IMR-90 (cell line): ENCODE measurements around the gene PDZD7. TPM values are rescaled to one million over a fixed set of nuclear protein-coding genes. Genes with fewer than 3 reads are reported as not detected.

Source experiments
- ATAC-seq: fragments of 200-7000 bp; cut with Tn5 transposase; 2 replicates; pipeline ENCODE4 v1.9.1; 2020; ENCODE audit warnings: low read depth, mild to moderate bottlenecking, moderate library complexity
- BruUV-seq: library from RNA; stranded (reverse); fragments of 400-500 nt; replicated peaks from 2 replicates; lab custom pipeline; 2021; lab: Mats Ljungman, UMichigan
- CTCF ChIA-PET: fragments of 300-600 bp; formaldehyde crosslinking; extraction: SDS; loops from one replicate; lab custom pipeline; 2021; ENCODE audit warnings: antibody characterized with exemption; lab: Yijun Ruan, JAX
- POLR2A ChIA-PET: fragments of 300-600 bp; sonication (Branson Sonifier 250); formaldehyde crosslinking; loops from one replicate; lab custom pipeline; 2022; ENCODE audit warnings: antibody characterized with exemption; ENCODE audit not compliant: unreplicated experiment; lab: Charles Lee
- DNase-seq: peaks from one replicate; pipeline ENCODE4 v3.0.0; 2013
- H2AFZ ChIP-seq: replicated peaks from 2 replicates; pipeline ENCODE3; 2013; ENCODE audit warnings: low read length, mild to moderate bottlenecking; ENCODE audit not compliant: poor library complexity
- H2AK5ac ChIP-seq: 2 replicates; pipeline ENCODE4 v1.6.1; 2013; ENCODE audit warnings: low read depth, low read length, inconsistent platforms
- H2AK9ac ChIP-seq: replicated peaks from 2 replicates; pipeline ENCODE3; 2013; ENCODE audit warnings: mild to moderate bottlenecking, low read depth, low read length, moderate library complexity; ENCODE audit not compliant: poor library complexity
- H2BK120ac ChIP-seq: 2 replicates; pipeline ENCODE4 v1.6.1; 2013; ENCODE audit warnings: low read depth, low read length, inconsistent platforms
- H2BK15ac ChIP-seq: 3 replicates; pipeline ENCODE4 v1.6.1; 2013; ENCODE audit warnings: low read depth, low read length, inconsistent platforms
- H2BK20ac ChIP-seq: 2 replicates; pipeline ENCODE4 v1.6.1; 2013; ENCODE audit warnings: low read depth, mild to moderate bottlenecking, inconsistent platforms, low read length, moderate library complexity
- H2BK5ac ChIP-seq: 2 replicates; pipeline ENCODE4 v1.6.1; 2013; ENCODE audit warnings: mild to moderate bottlenecking, low read depth, low read length, inconsistent platforms; ENCODE audit not compliant: poor library complexity, severe bottlenecking
- H3K14ac ChIP-seq: replicated peaks from 2 replicates; pipeline ENCODE4 v1.6.1; 2013; ENCODE audit warnings: low read depth, low read length, inconsistent platforms
- H3K18ac ChIP-seq: 2 replicates; pipeline ENCODE4 v1.6.1; 2013; ENCODE audit warnings: low read depth, low read length, control low read depth
- H3K23ac ChIP-seq: 2 replicates; pipeline ENCODE4 v1.6.1; 2013; ENCODE audit warnings: low read depth, low read length, inconsistent platforms
- H3K27ac ChIP-seq: 2 replicates; pipeline ENCODE4 v1.5.1; 2013; ENCODE audit warnings: mild to moderate bottlenecking, control low read depth, low read length; ENCODE audit not compliant: insufficient read depth
- H3K27me3 ChIP-seq: 2 replicates; pipeline ENCODE4 v1.6.1; 2013; ENCODE audit warnings: low read length; ENCODE audit not compliant: control insufficient read depth, insufficient read depth
- H3K36me3 ChIP-seq: 2 replicates; pipeline ENCODE4 v1.6.1; 2013; ENCODE audit warnings: low read length, mixed read lengths; ENCODE audit not compliant: control insufficient read depth, insufficient read depth
- H3K4ac ChIP-seq: 2 replicates; pipeline ENCODE4 v1.6.1; 2013; ENCODE audit warnings: low read depth, low read length, inconsistent platforms
- H3K4me1 ChIP-seq: 2 replicates; pipeline ENCODE4 v1.6.1; 2013; ENCODE audit warnings: low read length, mixed read lengths; ENCODE audit not compliant: control insufficient read depth, insufficient read depth
- H3K4me2 ChIP-seq: 2 replicates; pipeline ENCODE4 v1.6.1; 2013; ENCODE audit warnings: low read depth, mild to moderate bottlenecking, control low read depth, low read length, moderate library complexity
- H3K4me3 ChIP-seq: 2 replicates; pipeline ENCODE4 v1.5.1; 2013; ENCODE audit warnings: low read depth, mild to moderate bottlenecking, control low read depth, low read length, moderate library complexity; ENCODE audit not compliant: insufficient read depth
- H3K56ac ChIP-seq: 2 replicates; pipeline ENCODE4 v1.6.1; 2013; ENCODE audit warnings: low read length, inconsistent platforms; ENCODE audit not compliant: insufficient read depth; ENCODE audit errors: extremely low read depth
- H3K79me1 ChIP-seq, 2 experiments: 2 replicates each; pipeline ENCODE4 v1.6.1; 2013; ENCODE audit warnings: low read length in 2 of 2, inconsistent platforms in 1 of 2, low read depth in 1 of 2
- H3K9ac ChIP-seq: 2 replicates; pipeline ENCODE4 v1.6.1; 2013; ENCODE audit warnings: low read depth, low read length, control low read depth
- H3K9me1 ChIP-seq: 2 replicates; pipeline ENCODE4 v1.6.1; 2013; ENCODE audit warnings: low read length, inconsistent platforms; ENCODE audit not compliant: insufficient read depth
- H3K9me3 ChIP-seq: 2 replicates; pipeline ENCODE4 v1.6.1; 2013; ENCODE audit warnings: low read length; ENCODE audit not compliant: control insufficient read depth, insufficient read depth
- H4K20me1 ChIP-seq: 2 replicates; pipeline ENCODE4 v1.6.1; 2013; ENCODE audit warnings: low read length, inconsistent platforms; ENCODE audit not compliant: insufficient read depth
- H4K5ac ChIP-seq: 2 replicates; pipeline ENCODE4 v1.6.1; 2013; ENCODE audit warnings: mild to moderate bottlenecking, low read depth, low read length, control low read depth
- H4K8ac ChIP-seq, 2 experiments: 2 replicates each; pipeline ENCODE4 v1.6.1; 2013; ENCODE audit warnings: low read depth in 2 of 2, low read length in 2 of 2, control low read depth in 1 of 2, inconsistent platforms in 1 of 2
- H4K91ac ChIP-seq: 2 replicates; pipeline ENCODE4 v1.6.1; 2013; ENCODE audit warnings: low read depth, low read length, inconsistent platforms; ENCODE audit not compliant: insufficient read depth
- CEBPB ChIP-seq: IDR thresholded peaks from 2 replicates; pipeline ENCODE4 v1.6.1; 2012; ENCODE audit warnings: low read depth, low read length, improper control_type of control experiment
- CHD1 ChIP-seq: IDR thresholded peaks from 2 replicates; pipeline ENCODE4 v1.6.1; 2012; ENCODE audit warnings: low read depth, low read length, improper control_type of control experiment
- CTCF ChIP-seq: conservative IDR thresholded peaks from 2 replicates; pipeline ENCODE4 v1.5.1; 2012; ENCODE audit warnings: mild to moderate bottlenecking, low read depth, low read length, improper control_type of control experiment
- ELK1 ChIP-seq: fragments of 150-350 bp; IDR thresholded peaks from 2 replicates; pipeline ENCODE4 v1.6.1; 2016; ENCODE audit warnings: low read depth, mild to moderate bottlenecking, low read length, moderate library complexity, borderline replicate concordance
- FOS ChIP-seq: fragments of 150-350 bp; IDR thresholded peaks from 2 replicates; pipeline ENCODE4 v1.6.1; 2016; ENCODE audit warnings: low read depth, low read length
- MAFK ChIP-seq: IDR thresholded peaks from 2 replicates; pipeline ENCODE4 v1.6.1; 2012; ENCODE audit warnings: low read depth, low read length, improper control_type of control experiment
- MAZ ChIP-seq: IDR thresholded peaks from 2 replicates; pipeline ENCODE4 v1.6.1; 2012; ENCODE audit warnings: low read depth, mild to moderate bottlenecking, low read length, improper control_type of control experiment, moderate library complexity, borderline replicate concordance
- MXI1 ChIP-seq: IDR thresholded peaks from 2 replicates; pipeline ENCODE4 v1.6.1; 2012; ENCODE audit warnings: low read depth, mild to moderate bottlenecking, low read length, moderate library complexity, borderline replicate concordance
- NFE2L2 ChIP-seq: fragments of 150-350 bp; IDR thresholded peaks from 2 replicates; pipeline ENCODE4 v1.6.1; 2016; ENCODE audit warnings: low read depth, mild to moderate bottlenecking, low read length
- POLR2A ChIP-seq: IDR thresholded peaks from 2 replicates; pipeline ENCODE4 v1.6.1; 2012; ENCODE audit warnings: mild to moderate bottlenecking, low read depth, low read length
- WGBS, 2 experiments: methylation state at CpG; one replicate each; pipeline versions ENCODE4 v1.1.5 to v1.1.7; 2013; ENCODE audit warnings: missing lambda C conversion rate in 2 of 2; ENCODE audit not compliant: insufficient read length in 1 of 2; ENCODE audit errors: extremely low coverage in 2 of 2; 5-methylcytosine and 5-hydroxymethylcytosine counted together
- dilution Hi-C: fragments of 300-500 bp; cut with HindIII; formaldehyde crosslinking; loops from one replicate; pipeline ENCODE4 v1.14.3; 2018; ENCODE audit warnings: low sequenced_read_pairs; ENCODE audit not compliant: unreplicated experiment
- in situ Hi-C: fragments of 300-500 bp; cut with MboI; formaldehyde crosslinking; loops from 3 replicates; pipeline ENCODE4 v1.14.3; 2019; ENCODE audit warnings: low sequenced_read_pairs, inconsistent platforms, mixed read lengths
- intact Hi-C: fragments of 100-400 bp; cut with micrococcal nuclease; formaldehyde crosslinking; loops from 2 replicates; pipeline ENCODE4 v1.10.0; 2022
- polyA plus RNA-seq, 3 experiments: library from polyadenylated mRNA; depleted of rRNA; stranded (reverse); fragments of >200 nt; gene quantifications; 2 replicates each; pipeline ENCODE4 v1.2.3, GENCODE V29; 2012; ENCODE audit warnings: low replicate concordance in 1 of 3
- total RNA-seq: library from RNA; depleted of rRNA; stranded (reverse); fragments of >200 nt; gene quantifications from 2 replicates; pipeline ENCODE4 v1.2.3, GENCODE V29; 2012

PDZD7 gene
- total and polyA plus RNA-seq, 2 of the 4 experiments (the other 2 are of a cell fraction), result 0.90 to 1.5 TPM

DNA sequence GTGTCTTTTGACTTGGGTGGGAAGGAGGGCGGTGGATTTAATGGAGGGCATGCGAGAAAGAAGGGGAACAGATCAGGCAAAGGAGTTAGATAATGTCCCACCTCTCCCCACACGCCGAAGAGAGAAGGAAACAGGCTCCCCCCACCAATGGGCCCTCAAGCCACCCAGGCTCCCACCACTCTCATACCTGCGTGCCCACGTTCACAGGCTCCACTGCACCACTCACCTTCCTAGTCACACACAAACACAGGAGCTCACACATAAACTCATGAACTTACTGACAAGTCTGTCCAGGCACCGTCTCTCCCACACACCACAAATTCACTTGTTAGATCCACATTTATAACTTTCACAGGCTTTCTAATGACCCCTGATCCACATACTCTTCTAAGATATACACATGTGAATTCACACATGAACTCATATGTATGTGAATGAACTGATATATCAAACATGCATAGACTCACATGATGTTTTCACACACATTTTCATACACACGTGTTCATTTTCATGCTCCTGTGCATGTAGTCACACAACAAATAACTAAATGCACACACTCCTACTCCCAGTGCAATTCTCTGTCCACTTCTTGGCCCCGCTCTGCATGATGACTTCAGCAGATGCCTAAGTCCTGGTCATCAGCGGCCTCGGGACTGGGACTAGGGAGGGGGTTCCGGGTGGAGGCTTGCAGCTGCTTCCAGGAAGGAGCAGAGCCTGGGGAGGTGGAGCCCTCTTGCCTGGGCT, 29.8 kb downstream of the PDZD7 start:
- peak; percentile 35 for ATAC-seq
- H4K5ac ChIP-seq, result peak overlapping the region; percentile 78
- peak overlapping the region; percentile 93 for H3K4me2 ChIP-seq
- POLR2A ChIA-PET, result no interaction called here
- peak overlapping the region; percentile 96 for H3K4ac ChIP-seq
- peak overlapping the region; percentile 86 for H3K56ac ChIP-seq
- H2AK5ac ChIP-seq, result peak overlapping the region; percentile 94
- TF ChIP-seq MAZ (peak; percentile 94; the same call in 1 of the 2 replicates), CHD1 (0 out of 2 replicates have a peak, but pooled peaks have one; percentile 72), ELK1 (no peak), CEBPB (no peak), CTCF (no peak), FOS (peak; percentile 41; the same call in 1 of the 2 replicates), POLR2A (peak; percentile 83), MXI1 (peak; percentile 54; the same call in 1 of the 2 replicates), MAFK (peak; percentile 52), NFE2L2 (no peak)
- peak overlapping the region; percentile 81 for H2BK5ac ChIP-seq
- H3K9me1 ChIP-seq, result peaks cover 4% of the 10 kb centered on the region
- CTCF ChIA-PET, result interaction anchor here (1.2 to 3.2 kb wide), 2 partner anchors 11 to 13 kb away, joined by 4 to 10 read pairs; no protein-coding TSS in a partner anchor
- peak overlapping the region; percentile 63; the same call in 2 of the 3 replicates for H2BK15ac ChIP-seq
- H2AFZ ChIP-seq, result peak overlapping the region; percentile 83
- H3K9me3 ChIP-seq, result no peaks in the 10 kb centered on the region
- dilution Hi-C loops (no loop called here), intact Hi-C loops (no loop called here), in situ Hi-C loops (no loop called here)
- DNase-seq, result peak; percentile 95
- H2BK20ac ChIP-seq, result no peak overlapping the region
- H4K20me1 ChIP-seq, result peaks cover 56% of the 10 kb centered on the region
- peaks cover 20 to 67% of the 10 kb centered on the region in 2 experiments for H3K79me1 ChIP-seq
- H3K23ac ChIP-seq, result peak overlapping the region; percentile 93
- peak overlapping the region; percentile 63 for H3K18ac ChIP-seq
- peak overlapping the region; percentile 94 for H3K14ac ChIP-seq
- 38% methylated on average over 3 of the region's 12 CpGs; no CpG with 5 or more reads in 1 of the 2 experiments for WGBS, 2 experiments
- H3K27me3 ChIP-seq, result no peaks in the 10 kb centered on the region
- H4K8ac ChIP-seq, result peak overlapping the region; percentile 58 to 95
- peak overlapping the region; percentile 100 for H2AK9ac ChIP-seq
- peaks cover 25% of the 10 kb centered on the region for H3K4me1 ChIP-seq
- H3K27ac ChIP-seq, result peak overlapping the region; percentile 91
- H2BK120ac ChIP-seq, result peak overlapping the region; percentile 66
- H4K91ac ChIP-seq, result peak overlapping the region; percentile 77
- peak overlapping the region; percentile 97 for H3K9ac ChIP-seq
- H3K36me3 ChIP-seq, result peaks cover 35% of the 10 kb centered on the region
- H3K4me3 ChIP-seq, result peak overlapping the region; percentile 78
- no TSS peak for BruUV-seq
